ENCODE results near the gene SMG9. TPM values are rescaled to one million over a fixed set of nuclear protein-coding genes. Genes with fewer than 3 reads are reported as not detected.
"Not testable (repeated sequence)": the region's sequence is repeated elsewhere in the genome, so short reads cannot be mapped to it uniquely, and the experiment has no call there.

SMG9 gene
- total and polyA plus RNA-seq, 8 donors, result 6.6 to 23.0 (median 13.1) TPM

- FAIRE-seq, result no peak
- Histone ChIP-seq H3K27me3 (no peaks in the 10 kb centered on the region), H3K36me3 (no peaks in the 10 kb centered on the region), H3K4me3 (no peak overlapping the region), H3K27ac (no peak overlapping the region), H3K9me3 (no peaks in the 10 kb centered on the region), H3K4me1 (peaks cover 0 to 7% (median 0%) of the 10 kb centered on the region in 3 donors)
- intact Hi-C loops (cut with DNase I), result no loop called here
- TF ChIP-seq CTCF (IDR thresholded peaks at IDR 0.05), result no peak
- DNase-seq, result no peak
- ATAC-seq, result peak in 1 of 4 donors; percentile 20
- WGBS, 2 donors, result 19 to 24% methylated on average over 4 of the region's 4 CpGs
Measured at GRCh38 chr19:43777163-43777695, 22.5 kb upstream of the SMG9 start.

- ATAC-seq, result no peak
- FAIRE-seq, result no peak
- no peak overlapping the region for H3K27ac ChIP-seq
- no peaks in the 10 kb centered on the region for H3K9me3 ChIP-seq
- H3K4me3 ChIP-seq, result no peak overlapping the region
- no peak for DNase-seq
- WGBS, 2 donors, result 64 to 69% methylated on average over 11 of the region's 11 CpGs
- no peak for TF ChIP-seq CTCF (IDR thresholded peaks at IDR 0.05)
- no peaks in the 10 kb centered on the region for H3K36me3 ChIP-seq
- peaks cover 0 to 7% (median 0%) of the 10 kb centered on the region in 3 donors for H3K4me1 ChIP-seq
- intact Hi-C loops (cut with DNase I), result no loop called here
- H3K27me3 ChIP-seq, result no peaks in the 10 kb centered on the region
Measured at GRCh38 chr19:43776286-43776685, 21.5 kb upstream of the SMG9 start.

GRCh38 chr19:43775299-43775890 is 20.6 kb upstream of the SMG9 start:
- TF ChIP-seq CTCF (IDR thresholded peaks at IDR 0.05), result no peak
- intact Hi-C loops (cut with DNase I), result no loop called here
- H3K36me3 ChIP-seq, result no peaks in the 10 kb centered on the region
- peaks cover 0 to 7% (median 0%) of the 10 kb centered on the region in 3 donors for H3K4me1 ChIP-seq
- 84 to 90% methylated on average over 7 of the region's 7 CpGs for WGBS, 2 donors
- H3K27me3 ChIP-seq, result no peaks in the 10 kb centered on the region
- no peak for ATAC-seq
- H3K4me3 ChIP-seq, result no peak overlapping the region
- FAIRE-seq, result no peak
- no peak overlapping the region for H3K27ac ChIP-seq
- no peaks in the 10 kb centered on the region for H3K9me3 ChIP-seq
- DNase-seq, result no peak

GRCh38 chr19:43774940-43775258 is 20.1 kb upstream of the SMG9 start:
- H3K4me1 ChIP-seq; ATAC-seq; H3K27me3 ChIP-seq; DNase-seq; intact Hi-C loops (cut with DNase I); FAIRE-seq; H3K9me3 ChIP-seq; H3K27ac ChIP-seq; H3K4me3 ChIP-seq; H3K36me3 ChIP-seq: not testable (repeated sequence)
- WGBS, 2 donors, result 81 to 82% methylated on average over 11 of the region's 11 CpGs

- H3K4me3 ChIP-seq, result peak overlapping the region in 2 of 4 donors; percentile 22 to 38
- H3K27me3 ChIP-seq, result no peaks in the 10 kb centered on the region
- H3K36me3 ChIP-seq, result no peaks in the 10 kb centered on the region
- no peak for FAIRE-seq
- 7 to 9% methylated on average over 63 of the region's 63 CpGs for WGBS, 2 donors
- intact Hi-C loops (cut with DNase I), result no loop called here
- TF ChIP-seq CTCF (IDR thresholded peaks at IDR 0.05), result peak in 3 of 4 donors; percentile 24 to 57 (median 39)
- H3K9me3 ChIP-seq, result no peaks in the 10 kb centered on the region
- peak; percentile 83 to 96 (median 90) for ATAC-seq
- H3K27ac ChIP-seq, result no peak overlapping the region
- peaks cover 0 to 7% (median 0%) of the 10 kb centered on the region in 3 donors for H3K4me1 ChIP-seq
- peak; percentile 37 to 88 (median 71) for DNase-seq
Measured at GRCh38 chr19:43774103-43774939, 19.6 kb upstream of the SMG9 start.

Data from pancreas (tissue), 10 donors.